H9 (cell line): ENCODE results near the gene TBC1D1. TPM values are rescaled to one million over a fixed set of nuclear protein-coding genes. Genes with fewer than 3 reads are reported as not detected.
A peak's percentile ranks its signal among the peaks of the same experiment; 100 is the strongest.

Experiments
- DNase-seq: peaks from one replicate; pipeline ENCODE4 v3.0.0-alpha.2; 2017
- H2AFZ ChIP-seq: one replicate; pipeline ENCODE4 v1.6.1; 2013; ENCODE audit warnings: mild to moderate bottlenecking, low read length, control low read depth, moderate library complexity
- H2AK5ac ChIP-seq: 2 replicates; pipeline ENCODE4 v1.6.1; 2013; ENCODE audit warnings: low read length, control low read depth, mixed read lengths; ENCODE audit not compliant: insufficient read length
- H2BK120ac ChIP-seq: one replicate; pipeline ENCODE4 v1.6.1; 2013; ENCODE audit warnings: low read depth, mild to moderate bottlenecking, low read length, control low read depth, inconsistent platforms; ENCODE audit not compliant: poor library complexity, severe bottlenecking
- H2BK12ac ChIP-seq: 2 replicates; pipeline ENCODE4 v1.6.1; 2013; ENCODE audit warnings: low read length, control low read depth, mixed read lengths, low read depth; ENCODE audit not compliant: insufficient read length
- H2BK15ac ChIP-seq: 2 replicates; pipeline ENCODE4 v1.6.1; 2013; ENCODE audit warnings: low read depth, low read length, control low read depth
- H2BK20ac ChIP-seq: one replicate; pipeline ENCODE4 v1.6.1; 2013; ENCODE audit warnings: low read depth, mild to moderate bottlenecking, low read length, control low read depth, inconsistent platforms; ENCODE audit not compliant: poor library complexity, severe bottlenecking
- H2BK5ac ChIP-seq: 2 replicates; pipeline ENCODE4 v1.6.1; 2013; ENCODE audit warnings: low read length, control low read depth, mixed read lengths; ENCODE audit not compliant: insufficient read length
- H3K14ac ChIP-seq: 2 replicates; pipeline ENCODE4 v1.6.1; 2013; ENCODE audit warnings: low read length, control low read depth; ENCODE audit not compliant: insufficient read depth
- H3K18ac ChIP-seq: 2 replicates; pipeline ENCODE4 v1.6.1; 2013; ENCODE audit warnings: low read depth, mild to moderate bottlenecking, mixed read lengths, low read length, control low read depth; ENCODE audit not compliant: insufficient read length
- H3K23ac ChIP-seq: 2 replicates; pipeline ENCODE4 v1.6.1; 2013; ENCODE audit warnings: low read length, control low read depth, mixed read lengths, low read depth; ENCODE audit not compliant: insufficient read length
- H3K23me2 ChIP-seq: 2 replicates; pipeline ENCODE4 v1.6.1; 2013; ENCODE audit warnings: low read depth, mild to moderate bottlenecking, mixed read lengths, low read length, control low read depth; ENCODE audit not compliant: insufficient read length, poor library complexity, severe bottlenecking
- H3K27ac ChIP-seq: 2 replicates; pipeline ENCODE4 v1.5.1; 2013; ENCODE audit warnings: low read length, control low read depth, mixed read lengths, low read depth; ENCODE audit not compliant: insufficient read length
- H3K27me3 ChIP-seq: 2 replicates; pipeline ENCODE4 v1.6.1; 2013; ENCODE audit warnings: low read length, control low read depth, inconsistent platforms; ENCODE audit not compliant: insufficient read depth
- H3K4ac ChIP-seq: 2 replicates; pipeline ENCODE4 v1.6.1; 2013; ENCODE audit warnings: low read depth, mild to moderate bottlenecking, control low read depth, inconsistent platforms, low read length, moderate library complexity
- H3K4me1 ChIP-seq: 2 replicates; pipeline ENCODE4 v1.6.1; 2013; ENCODE audit warnings: low read length, control low read depth, inconsistent platforms; ENCODE audit not compliant: insufficient read depth
- H3K4me2 ChIP-seq: 2 replicates; pipeline ENCODE4 v1.6.1; 2013; ENCODE audit warnings: low read length, control low read depth, mixed read lengths; ENCODE audit not compliant: insufficient read length, insufficient read depth
- H3K56ac ChIP-seq: 2 replicates; pipeline ENCODE4 v1.6.1; 2013; ENCODE audit warnings: low read depth, mild to moderate bottlenecking, mixed read lengths, low read length, control low read depth; ENCODE audit not compliant: insufficient read length
- H3K79me1 ChIP-seq: 2 replicates; pipeline ENCODE4 v1.6.1; 2013; ENCODE audit warnings: low read depth, mild to moderate bottlenecking, moderate library complexity, low read length, control low read depth, inconsistent platforms; ENCODE audit not compliant: insufficient read depth, poor library complexity, severe bottlenecking
- H3K79me2 ChIP-seq: 2 replicates; pipeline ENCODE4 v1.6.1; 2013; ENCODE audit warnings: low read length, control low read depth, inconsistent platforms; ENCODE audit not compliant: insufficient read depth
- H3K9ac ChIP-seq: 2 replicates; pipeline ENCODE4 v1.6.1; 2013; ENCODE audit warnings: low read length, control low read depth, mixed read lengths; ENCODE audit not compliant: insufficient read length; ENCODE audit errors: extremely low read depth
- H3K9me3 ChIP-seq: one replicate; pipeline ENCODE4 v1.6.1; 2013; ENCODE audit warnings: low read depth, low read length, inconsistent platforms; ENCODE audit not compliant: control insufficient read depth
- H3T11ph ChIP-seq: one replicate; pipeline ENCODE4 v1.6.1; 2013; ENCODE audit warnings: mild to moderate bottlenecking, low read length, control low read depth, inconsistent platforms
- H4K20me1 ChIP-seq: one replicate; pipeline ENCODE4 v1.6.1; 2013; ENCODE audit not compliant: control insufficient read depth, insufficient read length, insufficient read depth
- H4K5ac ChIP-seq: 2 replicates; pipeline ENCODE4 v1.6.1; 2013; ENCODE audit warnings: low read depth, mild to moderate bottlenecking, mixed read lengths, low read length, control low read depth; ENCODE audit not compliant: insufficient read length
- H4K8ac ChIP-seq: replicated peaks from 2 replicates; pipeline ENCODE4 v1.6.1; 2013; ENCODE audit warnings: low read length, control low read depth, mixed read lengths, low read depth; ENCODE audit not compliant: insufficient read length
- H4K91ac ChIP-seq: 2 replicates; pipeline ENCODE4 v1.6.1; 2013; ENCODE audit warnings: low read depth, mild to moderate bottlenecking, moderate library complexity, mixed read lengths, low read length, control low read depth; ENCODE audit not compliant: insufficient read length
- H3K27ac Mint-ChIP-seq, 3 experiments: 2 replicates in 2 of 3; 3 replicates in 1 of 3; pipeline ENCODE4 v1.8.0; 2020 to 2021; ENCODE audit warnings: mixed read lengths in 3 of 3, mild to moderate bottlenecking in 1 of 3, moderate library complexity in 1 of 3
- H3K27me3 Mint-ChIP-seq: 2 replicates; pipeline ENCODE4 v1.8.0; 2021; ENCODE audit warnings: low read depth, mild to moderate bottlenecking, moderate library complexity, mixed read lengths
- H3K36me3 Mint-ChIP-seq, 3 experiments: 2 replicates in 2 of 3; 3 replicates in 1 of 3; pipeline ENCODE4 v1.8.0; 2020 to 2021; ENCODE audit warnings: low read depth in 3 of 3, mixed read lengths in 3 of 3; ENCODE audit not compliant: insufficient read depth in 1 of 3
- H3K4me1 Mint-ChIP-seq, 2 experiments: 2 replicates each; pipeline ENCODE4 v1.8.0; 2020; ENCODE audit warnings: mixed read lengths in 2 of 2
- H3K4me3 Mint-ChIP-seq, 2 experiments: 2 replicates in 1 of 2; 3 replicates in 1 of 2; pipeline ENCODE4 v1.8.0; 2020 to 2021; ENCODE audit warnings: mild to moderate bottlenecking in 2 of 2, mixed read lengths in 2 of 2, moderate library complexity in 1 of 2
- H3K9me3 Mint-ChIP-seq, 2 experiments: 2 replicates in 1 of 2; 3 replicates in 1 of 2; pipeline ENCODE4 v1.8.0; 2020; ENCODE audit warnings: mild to moderate bottlenecking in 2 of 2, mixed read lengths in 2 of 2, moderate library complexity in 1 of 2
- WGBS: extraction: QIAGEN DNeasy Blood & Tissue Kit; methylation state at CpG from one replicate; pipeline ENCODE4 v1.1.7; 2013; ENCODE audit warnings: missing lambda C conversion rate, low lambda C conversion rate, mixed read lengths; ENCODE audit not compliant: insufficient read length; ENCODE audit errors: extremely low coverage; 5-methylcytosine and 5-hydroxymethylcytosine counted together
- total RNA-seq: library from RNA; stranded (reverse); gene quantifications from 2 replicates; pipeline ENCODE4 v1.2.1, GENCODE V29; 2021
- TF ChIP-seq, protein P1 (sequence below): fragments of 200-600 bp; sonication (generic); conservative IDR thresholded peaks from 3 replicates; pipeline ENCODE4 v1.8.0; 2021; ENCODE audit warnings: antibody characterized with exemption, mild to moderate bottlenecking

The TBC1D1 gene
- total RNA-seq, 1 experiment from 2014 or later = 109 TPM

DNA sequence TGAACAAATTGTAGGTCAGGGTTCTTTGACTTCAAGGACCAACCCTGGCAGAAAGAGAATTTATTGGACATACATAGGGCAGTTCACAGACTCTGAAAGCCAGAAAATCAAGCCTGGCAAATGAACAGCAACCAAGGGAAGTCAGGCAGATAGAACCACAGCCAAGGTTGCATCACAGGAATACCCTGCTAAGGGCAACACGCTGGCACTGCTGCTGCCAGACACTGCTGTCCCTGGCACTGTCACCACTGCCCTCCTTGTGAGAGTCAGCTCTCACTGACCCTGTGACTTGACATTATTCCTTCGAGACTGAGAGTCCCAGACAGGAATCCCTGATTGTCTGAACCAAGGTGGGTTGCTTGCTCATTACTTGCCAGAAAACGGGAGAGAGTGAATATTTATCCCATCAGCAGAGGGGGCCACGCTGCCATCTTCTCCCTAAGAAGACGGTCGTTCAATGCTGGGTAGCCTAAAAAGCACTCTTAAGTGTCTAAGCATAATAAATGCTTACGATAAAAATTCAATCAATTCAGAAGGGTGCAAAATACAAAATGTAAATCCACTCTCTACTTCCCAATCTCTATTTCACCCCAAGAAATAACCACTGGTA lies 46.1 kb downstream of the TBC1D1 start:
- H3K4ac ChIP-seq = no peak overlapping the region

More for the DNA sequence above, 46.1 kb downstream of the TBC1D1 start:
- Histone ChIP-seq H2BK12ac (no peak overlapping the region), H3K4me1 (no peaks in the 10 kb centered on the region; the same call in 1 of the 2 replicates), H3K79me1 (no peaks in the 10 kb centered on the region), H2AK5ac (no peak overlapping the region), H3K56ac (no peak overlapping the region), H3K9me3 (no peaks in the 10 kb centered on the region), H2BK5ac (no peak overlapping the region), H3K23me2 (no peaks in the 10 kb centered on the region), H3K23ac (no peak overlapping the region), H4K5ac (no peak overlapping the region), H3K4me2 (no peak overlapping the region), H2BK15ac (no peak overlapping the region), H3K9ac (no peak overlapping the region), H3K18ac (no peak overlapping the region), H3K14ac (no peak overlapping the region), H3K27ac (no peak overlapping the region), H4K8ac (no peak overlapping the region), H3K79me2 (no peaks in the 10 kb centered on the region), H3T11ph (no peak overlapping the region), H2BK20ac (no peak overlapping the region), H3K27me3 (no peaks in the 10 kb centered on the region), H2BK120ac (no peak overlapping the region), H4K20me1 (no peaks in the 10 kb centered on the region), H4K91ac (no peak overlapping the region), H2AFZ (no peak overlapping the region)
- H3K4me1 Mint-ChIP-seq = peaks cover 4 to 5% of the 10 kb centered on the region in 2 experiments
- H3K36me3 Mint-ChIP-seq = peaks cover 0 to 4% (median 0%) of the 10 kb centered on the region in 3 experiments; a peak in 3 of 7 replicates
- TF ChIP-seq, protein P1, sequence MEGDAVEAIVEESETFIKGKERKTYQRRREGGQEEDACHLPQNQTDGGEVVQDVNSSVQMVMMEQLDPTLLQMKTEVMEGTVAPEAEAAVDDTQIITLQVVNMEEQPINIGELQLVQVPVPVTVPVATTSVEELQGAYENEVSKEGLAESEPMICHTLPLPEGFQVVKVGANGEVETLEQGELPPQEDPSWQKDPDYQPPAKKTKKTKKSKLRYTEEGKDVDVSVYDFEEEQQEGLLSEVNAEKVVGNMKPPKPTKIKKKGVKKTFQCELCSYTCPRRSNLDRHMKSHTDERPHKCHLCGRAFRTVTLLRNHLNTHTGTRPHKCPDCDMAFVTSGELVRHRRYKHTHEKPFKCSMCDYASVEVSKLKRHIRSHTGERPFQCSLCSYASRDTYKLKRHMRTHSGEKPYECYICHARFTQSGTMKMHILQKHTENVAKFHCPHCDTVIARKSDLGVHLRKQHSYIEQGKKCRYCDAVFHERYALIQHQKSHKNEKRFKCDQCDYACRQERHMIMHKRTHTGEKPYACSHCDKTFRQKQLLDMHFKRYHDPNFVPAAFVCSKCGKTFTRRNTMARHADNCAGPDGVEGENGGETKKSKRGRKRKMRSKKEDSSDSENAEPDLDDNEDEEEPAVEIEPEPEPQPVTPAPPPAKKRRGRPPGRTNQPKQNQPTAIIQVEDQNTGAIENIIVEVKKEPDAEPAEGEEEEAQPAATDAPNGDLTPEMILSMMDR = peak; percentile 33; the same call in 2 of the 3 replicates
- H3K27ac Mint-ChIP-seq = no peak overlapping the region
- H3K9me3 Mint-ChIP-seq = 0 out of 5 replicates have a peak, but pooled peaks cover 0 to 2% of the 10 kb centered on the region in 2 experiments
- DNase-seq = no peak
- H3K4me3 Mint-ChIP-seq = no peak overlapping the region
- peaks cover 11% of the 10 kb centered on the region for H3K27me3 Mint-ChIP-seq
- WGBS = no CpG with 5 or more reads among the region's 7 CpGs
